A673 (cell line): Measurements from ENCODE around the gene PDE8B. TPM values are rescaled to one million over a fixed set of nuclear protein-coding genes. Genes with fewer than 3 reads are reported as not detected.

Source experiments
- BruUV-seq: library from RNA; stranded (reverse); fragments of 400-500 nt; replicated peaks from 2 replicates; lab custom pipeline; 2021; lab: Mats Ljungman, UMichigan
- CTCF ChIA-PET: fragments of 300-600 bp; sonication (Branson Sonifier 250); formaldehyde crosslinking; loops from one replicate; lab custom pipeline; 2022; ENCODE audit warnings: antibody characterized with exemption; lab: Charles Lee
- POLR2A ChIA-PET: fragments of 300-600 bp; sonication (Branson Sonifier 250); formaldehyde crosslinking; loops from one replicate; lab custom pipeline; 2022; ENCODE audit warnings: antibody characterized with exemption; ENCODE audit not compliant: low non-redundant PET; lab: Charles Lee
- DNase-seq: peaks from one replicate; pipeline ENCODE4 v3.0.0-alpha.2; 2015; ENCODE audit warnings: low spot score
- H3K27ac ChIP-seq: fragments of 200-600 bp; sonication (generic); 2 replicates; pipeline ENCODE4 v1.5.1; 2016; ENCODE audit warnings: mixed run types, low read depth, mild to moderate bottlenecking, mixed read lengths, antibody characterized with exemption, low read length; ENCODE audit not compliant: poor library complexity, severe bottlenecking
- H3K27me3 ChIP-seq: fragments of 200-600 bp; sonication (generic); replicated peaks from 2 replicates; pipeline ENCODE4 v1.6.1; 2017; ENCODE audit warnings: mixed run types, low read depth, mild to moderate bottlenecking, mixed read lengths, antibody characterized with exemption, low read length; ENCODE audit not compliant: insufficient read depth, poor library complexity
- H3K36me3 ChIP-seq: fragments of 200-600 bp; sonication (generic); 2 replicates; pipeline ENCODE4 v1.6.1; 2016; ENCODE audit warnings: mixed run types, mild to moderate bottlenecking, mixed read lengths, antibody characterized with exemption, low read length; ENCODE audit not compliant: insufficient read depth, poor library complexity, severe bottlenecking
- H3K4me1 ChIP-seq: fragments of 200-600 bp; sonication (generic); 2 replicates; pipeline ENCODE4 v1.6.1; 2017; ENCODE audit warnings: mixed run types, mild to moderate bottlenecking, mixed read lengths, antibody characterized with exemption, low read length; ENCODE audit not compliant: insufficient read depth, poor library complexity, severe bottlenecking
- H3K4me3 ChIP-seq: fragments of 200-600 bp; sonication (generic); 2 replicates; pipeline ENCODE4 v1.5.1; 2016; ENCODE audit warnings: low read depth, mixed run types, mild to moderate bottlenecking, mixed read lengths, low read length; ENCODE audit not compliant: poor library complexity, severe bottlenecking
- H3K9me3 ChIP-seq: fragments of 200-600 bp; sonication (generic); 2 replicates; pipeline ENCODE4 v1.6.1; 2016; ENCODE audit warnings: mixed run types, low read depth, mild to moderate bottlenecking, mixed read lengths, antibody characterized with exemption, low read length; ENCODE audit not compliant: poor library complexity, severe bottlenecking
- EZH2 ChIP-seq: fragments of 200-600 bp; sonication (generic); IDR thresholded peaks from 2 replicates; pipeline ENCODE4 v1.6.1; 2017; ENCODE audit warnings: borderline replicate concordance, low read depth, mild to moderate bottlenecking, mixed read lengths, antibody characterized with exemption, low read length; ENCODE audit not compliant: poor library complexity, severe bottlenecking
- intact Hi-C: fragments of 100-400 bp; cut with micrococcal nuclease; formaldehyde crosslinking; loops from one replicate; pipeline ENCODE4 v1.10.0; 2022; ENCODE audit not compliant: unreplicated experiment
- total RNA-seq: library from RNA; stranded (reverse); gene quantifications from 2 replicates; pipeline ENCODE4 v1.2.3, GENCODE V29; 2021
- TF ChIP-seq, protein P1 (sequence below): fragments of 300-800, 200-600 bp; sonication (generic); conservative IDR thresholded peaks from 2 replicates; pipeline ENCODE4 v1.5.1; 2017; ENCODE audit warnings: low read depth, mild to moderate bottlenecking, antibody characterized with exemption, low read length, moderate library complexity, mixed read lengths

Gene PDE8B
- total RNA-seq, 1 experiment from 2014 or later: 0.69 TPM

DNA sequence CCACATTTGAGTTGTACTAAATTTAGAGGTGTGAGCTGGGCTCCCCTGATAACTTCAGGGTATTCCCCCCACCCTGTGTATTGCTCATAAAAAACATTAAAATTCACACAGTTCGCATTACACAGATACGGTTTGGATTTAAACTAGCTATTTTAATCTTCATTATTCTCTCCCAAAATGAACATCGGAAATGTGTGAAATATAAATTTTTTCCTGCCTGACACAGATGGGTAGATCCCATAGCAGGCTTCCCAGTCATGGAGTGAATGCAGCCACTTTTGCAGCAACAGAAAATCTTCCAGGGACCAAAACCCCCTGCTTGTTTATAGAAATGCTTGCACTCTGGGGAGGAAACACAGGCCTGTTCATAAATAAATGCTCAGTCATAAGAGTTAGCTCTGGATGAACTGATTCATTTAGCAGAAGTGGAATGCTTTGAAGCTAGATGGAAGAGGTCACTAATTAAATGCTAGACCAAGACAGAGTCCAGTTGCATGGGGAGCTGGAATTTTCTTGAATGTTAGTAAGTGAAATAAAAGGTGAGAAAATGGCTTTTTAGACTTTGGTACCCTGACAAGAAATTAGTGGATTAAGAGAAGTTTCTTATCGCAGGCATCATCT is 115.6 kb downstream of the PDE8B start:
- Histone ChIP-seq H3K4me1 (no peaks in the 10 kb centered on the region), H3K27ac (no peak overlapping the region), H3K27me3 (no peaks in the 10 kb centered on the region), H3K9me3 (no peaks in the 10 kb centered on the region), H3K36me3 (no peaks in the 10 kb centered on the region), H3K4me3 (no peak overlapping the region)
- no peak for TF ChIP-seq EZH2
- TF ChIP-seq, protein P1, sequence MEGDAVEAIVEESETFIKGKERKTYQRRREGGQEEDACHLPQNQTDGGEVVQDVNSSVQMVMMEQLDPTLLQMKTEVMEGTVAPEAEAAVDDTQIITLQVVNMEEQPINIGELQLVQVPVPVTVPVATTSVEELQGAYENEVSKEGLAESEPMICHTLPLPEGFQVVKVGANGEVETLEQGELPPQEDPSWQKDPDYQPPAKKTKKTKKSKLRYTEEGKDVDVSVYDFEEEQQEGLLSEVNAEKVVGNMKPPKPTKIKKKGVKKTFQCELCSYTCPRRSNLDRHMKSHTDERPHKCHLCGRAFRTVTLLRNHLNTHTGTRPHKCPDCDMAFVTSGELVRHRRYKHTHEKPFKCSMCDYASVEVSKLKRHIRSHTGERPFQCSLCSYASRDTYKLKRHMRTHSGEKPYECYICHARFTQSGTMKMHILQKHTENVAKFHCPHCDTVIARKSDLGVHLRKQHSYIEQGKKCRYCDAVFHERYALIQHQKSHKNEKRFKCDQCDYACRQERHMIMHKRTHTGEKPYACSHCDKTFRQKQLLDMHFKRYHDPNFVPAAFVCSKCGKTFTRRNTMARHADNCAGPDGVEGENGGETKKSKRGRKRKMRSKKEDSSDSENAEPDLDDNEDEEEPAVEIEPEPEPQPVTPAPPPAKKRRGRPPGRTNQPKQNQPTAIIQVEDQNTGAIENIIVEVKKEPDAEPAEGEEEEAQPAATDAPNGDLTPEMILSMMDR: no peak
- BruUV-seq: no TSS peak
- no peak for DNase-seq
- intact Hi-C loops: no loop called here
- ChIA-PET CTCF (no interaction called here), POLR2A (no interaction called here)

- intact Hi-C loops: no loop called here
- no peaks in the 10 kb centered on the region for H3K27me3 ChIP-seq
- no peaks in the 10 kb centered on the region for H3K4me1 ChIP-seq
- ChIA-PET CTCF (no interaction called here), POLR2A (no interaction called here)
- no peak for DNase-seq
- H3K9me3 ChIP-seq: no peaks in the 10 kb centered on the region
- H3K4me3 ChIP-seq: no peak overlapping the region
- H3K36me3 ChIP-seq: no peaks in the 10 kb centered on the region
- TF ChIP-seq, protein P1: no peak
- no peak for TF ChIP-seq EZH2
- no peak overlapping the region for H3K27ac ChIP-seq
- BruUV-seq: no TSS peak
Measured at GRCh38 chr5:77326986-77327734, 116.7 kb downstream of the PDE8B start.

DNA sequence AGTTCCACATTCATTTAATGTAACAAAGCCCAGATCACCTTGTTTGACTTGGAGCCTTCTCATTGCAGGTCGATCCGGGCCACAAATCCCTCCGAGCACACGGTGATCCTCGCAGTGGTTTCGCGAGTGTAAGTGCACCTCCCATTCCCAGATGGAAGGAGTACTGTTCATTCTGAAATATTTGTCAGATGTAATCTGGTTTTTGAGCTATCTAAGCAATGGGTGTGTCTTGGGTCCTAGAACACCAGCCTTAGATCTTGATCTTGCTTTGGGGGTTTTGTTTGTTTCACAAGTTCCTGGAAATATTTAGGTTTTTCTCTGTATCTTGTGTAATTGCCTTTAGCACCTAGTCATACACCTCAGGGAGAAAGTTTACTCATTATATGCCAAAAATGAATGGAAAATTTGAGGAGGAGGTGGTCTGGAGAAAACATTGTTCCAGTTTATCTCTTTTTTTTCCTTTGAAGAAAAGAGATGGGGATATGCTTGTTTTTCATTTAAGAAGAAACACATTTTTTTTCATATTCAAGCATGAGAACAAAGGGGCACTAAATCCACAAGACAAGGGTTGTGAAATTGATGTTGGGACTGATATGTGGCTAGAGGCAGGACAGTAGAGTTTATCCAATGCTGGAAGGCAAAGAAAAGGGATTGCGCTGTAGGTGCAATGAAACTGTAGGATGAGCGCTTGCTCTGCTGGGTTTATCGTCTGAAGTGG is 118.6 kb downstream of the PDE8B start:
- no peak for TF ChIP-seq EZH2
- TF ChIP-seq, protein P1: no peak
- intact Hi-C loops: no loop called here
- Histone ChIP-seq H3K4me1 (no peaks in the 10 kb centered on the region), H3K27ac (no peak overlapping the region), H3K4me3 (no peak overlapping the region), H3K27me3 (no peaks in the 10 kb centered on the region), H3K9me3 (no peaks in the 10 kb centered on the region), H3K36me3 (no peaks in the 10 kb centered on the region)
- ChIA-PET CTCF (no interaction called here), POLR2A (no interaction called here)
- no TSS peak for BruUV-seq
- no peak for DNase-seq
